Vagina (tissue), 2 donors: Measurements from ENCODE around the gene TICAM1. TPM values are rescaled to one million over a fixed set of nuclear protein-coding genes. Genes with fewer than 3 reads are reported as not detected.
"Not testable (repeated sequence)": the region's sequence is repeated elsewhere in the genome, so short reads cannot be mapped to it uniquely, and the experiment has no call there.

ENCODE experiments used
- DNase-seq, 2 donors: peaks; one replicate each; pipeline ENCODE4 v3.0.0-alpha.2; 2017; ENCODE audit errors: extremely low spot score in 2 of 2
- H3K27ac ChIP-seq: fragments of 200-600 bp; sonication (generic); one replicate; pipeline ENCODE4 v1.5.1; 2019
- H3K27me3 ChIP-seq: fragments of 200-600 bp; sonication (generic); one replicate; pipeline ENCODE4 v1.5.1; 2019
- H3K36me3 ChIP-seq, 2 donors: fragments of 200-600 bp; sonication (generic); one replicate each; pipeline ENCODE4 v1.5.1; 2017 to 2019
- H3K4me1 ChIP-seq: fragments of 200-600 bp; sonication (generic); one replicate; pipeline ENCODE4 v1.5.1; 2019
- H3K4me3 ChIP-seq, 2 donors: fragments of 200-600 bp; sonication (generic); 1 replicate in 1 of 2; 2 replicates in 1 of 2; pipeline ENCODE4 v1.5.1; 2016 to 2019
- H3K9me3 ChIP-seq: fragments of 200-600 bp; sonication (generic); one replicate; pipeline ENCODE4 v1.5.1; 2019
- CTCF ChIP-seq, 3 experiments: fragments of 450-650 bp in 2 of 3; fragments of 200-600 bp in 1 of 3; sonication (generic) in 1 of 3; IDR thresholded peaks; one replicate each; pipeline ENCODE4 v1.5.1; 2017 to 2019; ENCODE audit warnings: antibody characterized with exemption in 3 of 3, mild to moderate bottlenecking in 2 of 3, moderate library complexity in 2 of 3
- POLR2A ChIP-seq, 2 donors: fragments of 450-650 bp; IDR thresholded peaks; one replicate each; pipeline ENCODE4 v1.6.1; 2017; ENCODE audit warnings: antibody characterized with exemption in 2 of 2, mild to moderate bottlenecking in 2 of 2, moderate library complexity in 2 of 2
- POLR2AphosphoS5 ChIP-seq, 2 donors: sonication (generic); formaldehyde crosslinking; IDR thresholded peaks; one replicate each; pipeline ENCODE4 v1.9.0; 2017; ENCODE audit warnings: antibody characterized with exemption in 2 of 2, mild to moderate bottlenecking in 2 of 2, low read depth in 1 of 2; ENCODE audit not compliant: insufficient read depth in 1 of 2
- intact Hi-C: fragments of 100-400 bp; cut with DNase I; formaldehyde crosslinking; loops from one replicate; pipeline ENCODE4 v1.15.1; 2023
- total RNA-seq: library from RNA; depleted of rRNA; stranded (reverse); fragments of >200 nt; gene quantifications from one replicate; pipeline ENCODE4 v1.2.3, GENCODE V29; 2016

Gene TICAM1
- total RNA-seq, 1 donor from 2014 or later: 16.5 TPM

GRCh38 chr19:4830768-4831265, 695 bp downstream of the TICAM1 start:
- Histone ChIP-seq H3K36me3 (no peaks in the 10 kb centered on the region), H3K9me3 (no peaks in the 10 kb centered on the region), H3K27ac (peak overlapping the region; percentile 96), H3K4me1 (peaks cover 21% of the 10 kb centered on the region), H3K4me3 (peak overlapping the region; percentile 84 to 89), H3K27me3 (no peaks in the 10 kb centered on the region)
- intact Hi-C loops: no loop called here
- TF ChIP-seq POLR2A (IDR thresholded peaks at IDR 0.05): no peak
- TF ChIP-seq CTCF (IDR thresholded peaks at IDR 0.05): no peak
- no peak for TF ChIP-seq POLR2AphosphoS5 (IDR thresholded peaks at IDR 0.05; ENCODE audit: insufficient read depth in 1 of 2, low read depth in 1 of 2)
- DNase-seq: no peak

- H3K9me3 ChIP-seq: no peaks in the 10 kb centered on the region
- DNase-seq: no peak
- TF ChIP-seq POLR2AphosphoS5 (IDR thresholded peaks at IDR 0.05; ENCODE audit: insufficient read depth in 1 of 2, low read depth in 1 of 2) (no peak), CTCF (IDR thresholded peaks at IDR 0.05) (no peak), POLR2A (IDR thresholded peaks at IDR 0.05) (no peak)
- no peaks in the 10 kb centered on the region for H3K36me3 ChIP-seq
- H3K4me3 ChIP-seq: peak overlapping the region; percentile 84 to 89
- H3K27ac ChIP-seq: peak overlapping the region; percentile 96
- H3K4me1 ChIP-seq: peaks cover 21% of the 10 kb centered on the region
- intact Hi-C loops: no loop called here
- H3K27me3 ChIP-seq: no peaks in the 10 kb centered on the region
These were observed 1.2 kb downstream of the TICAM1 start for GRCh38 chr19:4830332-4830731.

- no peaks in the 10 kb centered on the region for H3K36me3 ChIP-seq
- DNase-seq: no peak
- TF ChIP-seq CTCF (IDR thresholded peaks at IDR 0.05) (no peak), POLR2A (IDR thresholded peaks at IDR 0.05) (no peak), POLR2AphosphoS5 (IDR thresholded peaks at IDR 0.05; ENCODE audit: insufficient read depth in 1 of 2, low read depth in 1 of 2) (no peak)
- H3K4me1 ChIP-seq: peaks cover 21% of the 10 kb centered on the region
- H3K27ac ChIP-seq: no peak overlapping the region
- no peak overlapping the region for H3K4me3 ChIP-seq
- intact Hi-C loops: no loop called here
- H3K9me3 ChIP-seq: no peaks in the 10 kb centered on the region
- H3K27me3 ChIP-seq: no peaks in the 10 kb centered on the region
These were observed 2.4 kb downstream of the TICAM1 start for GRCh38 chr19:4829001-4829712.

GRCh38 chr19:4823577-4823976, 7.9 kb downstream of the TICAM1 start:
- TF ChIP-seq POLR2AphosphoS5 (IDR thresholded peaks at IDR 0.05; ENCODE audit: insufficient read depth in 1 of 2, low read depth in 1 of 2) (no peak), CTCF (IDR thresholded peaks at IDR 0.05) (no peak), POLR2A (IDR thresholded peaks at IDR 0.05) (no peak)
- no peaks in the 10 kb centered on the region for H3K4me1 ChIP-seq
- intact Hi-C loops: no loop called here
- H3K27me3 ChIP-seq: no peaks in the 10 kb centered on the region
- no peak overlapping the region for H3K27ac ChIP-seq
- H3K36me3 ChIP-seq: no peaks in the 10 kb centered on the region
- DNase-seq: no peak
- no peaks in the 10 kb centered on the region for H3K9me3 ChIP-seq
- H3K4me3 ChIP-seq: no peak overlapping the region

- intact Hi-C loops: loop anchor here (1.0 kb wide), 1 partner anchor 41 kb away; no protein-coding TSS in a partner anchor
- not testable (repeated sequence) for H3K9me3 ChIP-seq, H3K4me1 ChIP-seq, H3K27ac ChIP-seq, DNase-seq, H3K4me3 ChIP-seq, H3K27me3 ChIP-seq
- peaks cover 0 to 10% of the 10 kb centered on the region in 2 donors for H3K36me3 ChIP-seq
These were observed 9.2 kb downstream of the TICAM1 start for GRCh38 chr19:4822354-4822753.
